Spleen (tissue), 11 donors: ENCODE results near the gene CEP76. TPM values are rescaled to one million over a fixed set of nuclear protein-coding genes. Genes with fewer than 3 reads are reported as not detected.

ENCODE experiments used
- DNase-seq: peaks from one replicate; pipeline ENCODE4 v3.0.0-alpha.2; 2020
- H3K27ac ChIP-seq, 8 donors: fragments of 200-600 bp; sonication (generic) in 7 of 8; 1 replicate in 4 of 8; 2 replicates in 4 of 8; pipeline versions ENCODE4 v1.5.0 to v1.8.0; 2016 to 2021; ENCODE audit warnings: inconsistent platforms in 4 of 8, mild to moderate bottlenecking in 4 of 8, moderate library complexity in 1 of 8
- H3K27me3 ChIP-seq, 7 donors: fragments of 200-600 bp; sonication (generic) in 6 of 7; replicated peaks in 1 of 7; 1 replicate in 4 of 7; 2 replicates in 3 of 7; pipeline versions ENCODE4 v1.5.0 to v1.8.0; 2016 to 2021; ENCODE audit warnings: inconsistent platforms in 3 of 7, mild to moderate bottlenecking in 1 of 7
- H3K36me3 ChIP-seq, 6 donors: fragments of 200-600 bp; sonication (generic) in 5 of 6; 1 replicate in 4 of 6; 2 replicates in 2 of 6; pipeline versions ENCODE4 v1.5.0 to v1.8.0; 2016 to 2021; ENCODE audit warnings: inconsistent platforms in 2 of 6
- H3K4me1 ChIP-seq, 6 donors: fragments of 200-600 bp; sonication (generic) in 5 of 6; 1 replicate in 3 of 6; 2 replicates in 3 of 6; pipeline versions ENCODE4 v1.5.0 to v1.8.0; 2016 to 2021; ENCODE audit warnings: inconsistent platforms in 3 of 6
- H3K4me3 ChIP-seq, 8 donors: fragments of 200-600 bp; sonication (generic) in 7 of 8; 1 replicate in 4 of 8; 2 replicates in 4 of 8; pipeline versions ENCODE4 v1.5.0 to v1.8.0; 2016 to 2021; ENCODE audit warnings: inconsistent platforms in 4 of 8, mild to moderate bottlenecking in 4 of 8, moderate library complexity in 2 of 8
- H3K9me3 ChIP-seq, 8 donors: fragments of 200-600 bp; sonication (generic) in 7 of 8; 1 replicate in 4 of 8; 2 replicates in 4 of 8; pipeline versions ENCODE4 v1.5.0 to v1.8.0; 2016 to 2021; ENCODE audit warnings: inconsistent platforms in 4 of 8
- CTCF ChIP-seq, 11 experiments: fragments of 200-600 bp in 7 of 11; fragments of 450-650 bp in 4 of 11; sonication (generic) in 4 of 11; IDR thresholded peaks in 8 of 11; conservative IDR thresholded peaks in 3 of 11; 1 replicate in 7 of 11; 2 replicates in 4 of 11; pipeline versions ENCODE4 v1.4.0 to v1.8.0; 2016 to 2021; ENCODE audit warnings: antibody characterized with exemption in 11 of 11, inconsistent platforms in 4 of 11, mild to moderate bottlenecking in 1 of 11
- POLR2A ChIP-seq, 3 donors: fragments of 450-650 bp; IDR thresholded peaks; one replicate each; pipeline ENCODE4 v1.5.1; 2017; ENCODE audit warnings: antibody characterized with exemption in 3 of 3, mild to moderate bottlenecking in 1 of 3
- POLR2AphosphoS5 ChIP-seq, 3 donors: sonication (generic); formaldehyde crosslinking; IDR thresholded peaks; one replicate each; pipeline ENCODE4 v1.5.1; 2017; ENCODE audit warnings: antibody characterized with exemption in 3 of 3
- whole genome bisulfite sequencing, 5 donors: extraction: QIAGEN DNeasy Blood & Tissue Kit in 3 of 5; methylation state at CpG; one replicate each; pipeline versions ENCODE4 v1.1.5 to v1.1.7; 2013 to 2018; 5-methylcytosine and 5-hydroxymethylcytosine counted together
- intact Hi-C: fragments of 100-400 bp; cut with DNase I; formaldehyde crosslinking; loops from one replicate; pipeline ENCODE4 v1.15.0; 2023; ENCODE audit warnings: low total_unique reads
- polyA plus RNA-seq, 3 donors: library from polyadenylated mRNA; stranded (reverse); fragments of 200-250 nt; gene quantifications; one replicate each; pipeline ENCODE4 v1.2.1, GENCODE V29; 2013
- total RNA-seq, 7 donors: library from RNA; depleted of rRNA in 3 of 7; stranded (reverse); fragments of >200 nt in 3 of 7; fragmentation: NEBNext Ultra II Directional in 4 of 7; extraction: Animal tissue kit (Norgen Biotek cat#: 25700) in 4 of 7; gene quantifications; one replicate each; pipeline versions ENCODE4 v1.1.0 to v1.2.1, GENCODE V29; 2016 to 2021
- donor health status: healthy with polysubstance abuse.
- donor health status: DM: no; HTN: no; CAD: no; lungs with moderate emphysema.
- donor health status: DM: no; HTN: no; CAD: no.
- donor health status: Bipolar disorder and iron deficiency.
- donor health status: healthy.
- donor health status: DM: no; HTN: no; CAD: no.
- donor health status: DM: yes; HTN: yes; CAD: no.

Gene CEP76
- total and polyA plus RNA-seq, 10 donors, result 1.5 to 21.2 (median 6.3) TPM

GRCh38 chr18:12652861-12653401 is 49.6 kb downstream of the CEP76 start:
- TF ChIP-seq CTCF (IDR thresholded peaks at IDR 0.05 in 8 of 11, conservative IDR thresholded peaks at IDR 0.05 in 3 of 11), result no peak
- no peak for TF ChIP-seq POLR2A (IDR thresholded peaks at IDR 0.05)
- TF ChIP-seq POLR2AphosphoS5 (IDR thresholded peaks at IDR 0.05), result no peak
- DNase-seq, result no peak
- H3K4me3 ChIP-seq, result no peak overlapping the region
- no peaks in the 10 kb centered on the region for H3K9me3 ChIP-seq
- peaks cover 0 to 32% (median 0%) of the 10 kb centered on the region in 7 donors for H3K27me3 ChIP-seq
- intact Hi-C loops, result no loop called here
- H3K27ac ChIP-seq, result no peak overlapping the region
- H3K36me3 ChIP-seq, result no peaks in the 10 kb centered on the region
- 44 to 57% (median 47%) methylated on average over 3 of the region's 3 CpGs for WGBS, 5 donors
- peaks cover 0 to 26% (median 10%) of the 10 kb centered on the region in 6 donors for H3K4me1 ChIP-seq

- no peaks in the 10 kb centered on the region for H3K36me3 ChIP-seq
- WGBS, 5 donors, result 72 to 84% (median 79%) methylated on average over 4 of the region's 4 CpGs
- no peak overlapping the region for H3K27ac ChIP-seq
- intact Hi-C loops, result no loop called here
- TF ChIP-seq POLR2A (IDR thresholded peaks at IDR 0.05) (no peak), CTCF (IDR thresholded peaks at IDR 0.05 in 8 of 11, conservative IDR thresholded peaks at IDR 0.05 in 3 of 11) (no peak), POLR2AphosphoS5 (IDR thresholded peaks at IDR 0.05) (no peak)
- H3K4me1 ChIP-seq, result peaks cover 0 to 20% (median 5%) of the 10 kb centered on the region in 6 donors
- no peak for DNase-seq
- peaks cover 0 to 23% (median 0%) of the 10 kb centered on the region in 7 donors for H3K27me3 ChIP-seq
- H3K4me3 ChIP-seq, result no peak overlapping the region
- H3K9me3 ChIP-seq, result no peaks in the 10 kb centered on the region
Measured at GRCh38 chr18:12651651-12652050, 50.9 kb downstream of the CEP76 start.

GRCh38 chr18:12647773-12648172 is 54.8 kb downstream of the CEP76 start:
- Histone ChIP-seq H3K9me3 (no peaks in the 10 kb centered on the region), H3K4me3 (no peak overlapping the region), H3K27me3 (no peaks in the 10 kb centered on the region), H3K27ac (no peak overlapping the region), H3K4me1 (peaks cover 0 to under 1% (median 0%) of the 10 kb centered on the region in 6 donors), H3K36me3 (no peaks in the 10 kb centered on the region)
- no peak for DNase-seq
- WGBS, 5 donors, result 81 to 93% (median 90%) methylated on average over 3 of the region's 3 CpGs
- no peak for TF ChIP-seq CTCF (IDR thresholded peaks at IDR 0.05 in 8 of 11, conservative IDR thresholded peaks at IDR 0.05 in 3 of 11)
- no peak for TF ChIP-seq POLR2AphosphoS5 (IDR thresholded peaks at IDR 0.05)
- intact Hi-C loops, result no loop called here

GRCh38 chr18:12645751-12646203 is 56.7 kb downstream of the CEP76 start:
- Histone ChIP-seq H3K27me3 (no peaks in the 10 kb centered on the region), H3K9me3 (no peaks in the 10 kb centered on the region), H3K4me1 (no peaks in the 10 kb centered on the region), H3K4me3 (no peak overlapping the region), H3K27ac (no peak overlapping the region), H3K36me3 (no peaks in the 10 kb centered on the region)
- WGBS, 5 donors, result 68 to 86% (median 80%) methylated on average over 10 of the region's 10 CpGs
- no peak for TF ChIP-seq POLR2A (IDR thresholded peaks at IDR 0.05)
- no peak for TF ChIP-seq POLR2AphosphoS5 (IDR thresholded peaks at IDR 0.05)
- TF ChIP-seq CTCF (IDR thresholded peaks at IDR 0.05 in 8 of 11, conservative IDR thresholded peaks at IDR 0.05 in 3 of 11), result no peak
- intact Hi-C loops, result no loop called here
- DNase-seq, result no peak
